ENCODE data around the gene SYT1.

DNA sequence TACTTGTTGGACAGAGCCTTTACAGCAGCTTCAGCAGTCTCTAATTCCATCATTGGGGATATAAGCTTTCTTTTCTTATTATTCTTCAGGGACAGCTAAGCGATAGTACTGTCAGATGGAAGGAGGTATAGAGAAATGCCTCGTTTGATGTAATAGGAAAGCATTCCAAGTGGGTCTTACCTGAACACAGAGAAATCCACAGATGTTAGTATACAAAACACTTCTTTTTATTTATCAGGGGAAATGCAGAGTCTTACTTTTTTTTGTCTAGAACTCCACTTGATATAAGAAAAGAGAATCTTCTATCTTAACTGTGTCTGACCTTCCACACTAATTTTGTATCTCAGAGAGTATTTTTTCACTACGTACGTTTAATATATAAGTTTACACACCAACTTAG is 1.9 kb downstream of the SYT1 start:
- TF ChIP-seq POLR2A (IDR thresholded peaks at IDR 0.05; ENCODE audit: low read depth, low read length) (no peak), POLR2AphosphoS5 (IDR thresholded peaks at IDR 0.05; ENCODE audit: low read depth, low read length) (no peak), TAF1 (IDR thresholded peaks at IDR 0.05; ENCODE audit: borderline replicate concordance, low read depth, low read length) (no peak)

All from GM12892 (cell line).